ENCODE data around the gene PDE6B.
A peak's percentile ranks its signal among the peaks of the same experiment; 100 is the strongest.
"Not testable (repeated sequence)": the region's sequence is repeated elsewhere in the genome, so short reads cannot be mapped to it uniquely, and the experiment has no call there.

Gene PDE6B

GRCh38 chr4:663438-664428 lies 38.4 kb downstream of the PDE6B start:
- Histone ChIP-seq H3K9me3 (ENCODE audit: low read length) (peaks cover 8% of the 10 kb centered on the region), H3K27me3 (ENCODE audit: insufficient read depth, low read length) (peaks cover 25% of the 10 kb centered on the region), H2AFZ (ENCODE audit: low read depth, low read length) (peak overlapping the region; percentile 55), H3K4me1 (ENCODE audit: insufficient read depth, low read length) (no peaks in the 10 kb centered on the region), H3K4me3 (ENCODE audit: low read length) (peak overlapping the region; percentile 12), H3K36me3 (ENCODE audit: insufficient read depth, low read length) (no peaks in the 10 kb centered on the region)

GRCh38 chr4:664713-665231 lies 39.4 kb downstream of the PDE6B start:
- Histone ChIP-seq H3K4me3 (ENCODE audit: low read length) (no peak overlapping the region), H3K4me1 (ENCODE audit: insufficient read depth, low read length) (no peaks in the 10 kb centered on the region), H3K36me3 (ENCODE audit: insufficient read depth, low read length) (no peaks in the 10 kb centered on the region), H2AFZ (ENCODE audit: low read depth, low read length) (no peak overlapping the region), H3K27me3 (ENCODE audit: insufficient read depth, low read length) (peaks cover 25% of the 10 kb centered on the region), H3K9me3 (ENCODE audit: low read length) (peaks cover 7% of the 10 kb centered on the region)

GRCh38 chr4:665381-665750 lies 40.0 kb downstream of the PDE6B start:
- H3K36me3 ChIP-seq (ENCODE audit: insufficient read depth, low read length), result no peaks in the 10 kb centered on the region
- H3K9me3 ChIP-seq (ENCODE audit: low read length), result peaks cover 6% of the 10 kb centered on the region
- no peak overlapping the region for H2AFZ ChIP-seq (ENCODE audit: low read depth, low read length)
- no peak overlapping the region for H3K4me3 ChIP-seq (ENCODE audit: low read length)
- no peaks in the 10 kb centered on the region for H3K4me1 ChIP-seq (ENCODE audit: insufficient read depth, low read length)
- peaks cover 25% of the 10 kb centered on the region for H3K27me3 ChIP-seq (ENCODE audit: insufficient read depth, low read length)

GRCh38 chr4:665751-666435 lies 40.5 kb downstream of the PDE6B start:
- Histone ChIP-seq H3K4me1 (ENCODE audit: insufficient read depth, low read length) (no peaks in the 10 kb centered on the region), H2AFZ (ENCODE audit: low read depth, low read length) (no peak overlapping the region), H3K4me3 (ENCODE audit: low read length) (no peak overlapping the region), H3K27me3 (ENCODE audit: insufficient read depth, low read length) (peaks cover 25% of the 10 kb centered on the region), H3K36me3 (ENCODE audit: insufficient read depth, low read length) (peaks cover 4% of the 10 kb centered on the region), H3K9me3 (ENCODE audit: low read length) (peaks cover 6% of the 10 kb centered on the region)

- Histone ChIP-seq H2AFZ (ENCODE audit: low read depth, low read length) (no peak overlapping the region), H3K9me3 (ENCODE audit: low read length) (peaks cover 6% of the 10 kb centered on the region), H3K36me3 (ENCODE audit: insufficient read depth, low read length) (peaks cover 8% of the 10 kb centered on the region), H3K27me3 (ENCODE audit: insufficient read depth, low read length) (peaks cover 25% of the 10 kb centered on the region), H3K4me1 (ENCODE audit: insufficient read depth, low read length) (no peaks in the 10 kb centered on the region), H3K4me3 (ENCODE audit: low read length) (no peak overlapping the region)
These were observed 41.0 kb downstream of the PDE6B start for GRCh38 chr4:666436-666810.

- peaks cover 6% of the 10 kb centered on the region for H3K9me3 ChIP-seq (ENCODE audit: low read length)
- H3K27me3 ChIP-seq (ENCODE audit: insufficient read depth, low read length), result peaks cover 25% of the 10 kb centered on the region
- H3K4me3 ChIP-seq (ENCODE audit: low read length), result no peak overlapping the region
- H2AFZ ChIP-seq (ENCODE audit: low read depth, low read length), result no peak overlapping the region
- H3K36me3 ChIP-seq (ENCODE audit: insufficient read depth, low read length), result peaks cover 12% of the 10 kb centered on the region
- no peaks in the 10 kb centered on the region for H3K4me1 ChIP-seq (ENCODE audit: insufficient read depth, low read length)
These were observed 41.6 kb downstream of the PDE6B start for GRCh38 chr4:666822-667544.

- no peak overlapping the region for H2AFZ ChIP-seq (ENCODE audit: low read depth, low read length)
- peaks cover 25% of the 10 kb centered on the region for H3K27me3 ChIP-seq (ENCODE audit: insufficient read depth, low read length)
- H3K4me3 ChIP-seq (ENCODE audit: low read length), result no peak overlapping the region
- H3K36me3 ChIP-seq (ENCODE audit: insufficient read depth, low read length), result peaks cover 17% of the 10 kb centered on the region
- peaks cover 2% of the 10 kb centered on the region for H3K9me3 ChIP-seq (ENCODE audit: low read length)
- no peaks in the 10 kb centered on the region for H3K4me1 ChIP-seq (ENCODE audit: insufficient read depth, low read length)
These were observed 42.2 kb downstream of the PDE6B start for GRCh38 chr4:667545-667925.

GRCh38 chr4:668219-668618 lies 42.8 kb downstream of the PDE6B start:
- not testable (repeated sequence) for H2AFZ ChIP-seq (ENCODE audit: low read depth, low read length)

GRCh38 chr4:669806-670559 lies 44.6 kb downstream of the PDE6B start:
- H3K27me3 ChIP-seq (ENCODE audit: insufficient read depth, low read length); H3K4me3 ChIP-seq (ENCODE audit: low read length); H3K9me3 ChIP-seq (ENCODE audit: low read length); H2AFZ ChIP-seq (ENCODE audit: low read depth, low read length); H3K4me1 ChIP-seq (ENCODE audit: insufficient read depth, low read length): not testable (repeated sequence)
- H3K36me3 ChIP-seq (ENCODE audit: insufficient read depth, low read length), result peaks cover 17% of the 10 kb centered on the region

More at GRCh38 chr4:668219-668618, 42.8 kb downstream of the PDE6B start:
- not testable (repeated sequence) for H3K9me3 ChIP-seq (ENCODE audit: low read length); H3K4me1 ChIP-seq (ENCODE audit: insufficient read depth, low read length); H3K4me3 ChIP-seq (ENCODE audit: low read length)
- Histone ChIP-seq H3K27me3 (ENCODE audit: insufficient read depth, low read length) (peaks cover 21% of the 10 kb centered on the region), H3K36me3 (ENCODE audit: insufficient read depth, low read length) (peaks cover 17% of the 10 kb centered on the region)

- Histone ChIP-seq H3K4me3 (ENCODE audit: low read length) (no peak overlapping the region), H3K4me1 (ENCODE audit: insufficient read depth, low read length) (peaks cover 10% of the 10 kb centered on the region), H3K27me3 (ENCODE audit: insufficient read depth, low read length) (no peaks in the 10 kb centered on the region), H3K9me3 (ENCODE audit: low read length) (no peaks in the 10 kb centered on the region), H2AFZ (ENCODE audit: low read depth, low read length) (no peak overlapping the region), H3K36me3 (ENCODE audit: insufficient read depth, low read length) (peaks cover 17% of the 10 kb centered on the region)
These were observed 46.4 kb downstream of the PDE6B start for GRCh38 chr4:671769-672168.

- Histone ChIP-seq H2AFZ (ENCODE audit: low read depth, low read length) (no peak overlapping the region), H3K36me3 (ENCODE audit: insufficient read depth, low read length) (peaks cover 17% of the 10 kb centered on the region), H3K4me3 (ENCODE audit: low read length) (peak overlapping the region; percentile 70)
These were observed 48.1 kb downstream of the PDE6B start for GRCh38 chr4:673349-674091.

More at GRCh38 chr4:673349-674091, 48.1 kb downstream of the PDE6B start:
- Histone ChIP-seq H3K9me3 (ENCODE audit: low read length) (no peaks in the 10 kb centered on the region), H3K27me3 (ENCODE audit: insufficient read depth, low read length) (no peaks in the 10 kb centered on the region), H3K4me1 (ENCODE audit: insufficient read depth, low read length) (peaks cover 10% of the 10 kb centered on the region)
